ENCODE measurements around the gene PIP5KL1.
"Not testable (repeated sequence)": the region's sequence is repeated elsewhere in the genome, so short reads cannot be mapped to it uniquely, and the experiment has no call there.

The PIP5KL1 gene

DNA sequence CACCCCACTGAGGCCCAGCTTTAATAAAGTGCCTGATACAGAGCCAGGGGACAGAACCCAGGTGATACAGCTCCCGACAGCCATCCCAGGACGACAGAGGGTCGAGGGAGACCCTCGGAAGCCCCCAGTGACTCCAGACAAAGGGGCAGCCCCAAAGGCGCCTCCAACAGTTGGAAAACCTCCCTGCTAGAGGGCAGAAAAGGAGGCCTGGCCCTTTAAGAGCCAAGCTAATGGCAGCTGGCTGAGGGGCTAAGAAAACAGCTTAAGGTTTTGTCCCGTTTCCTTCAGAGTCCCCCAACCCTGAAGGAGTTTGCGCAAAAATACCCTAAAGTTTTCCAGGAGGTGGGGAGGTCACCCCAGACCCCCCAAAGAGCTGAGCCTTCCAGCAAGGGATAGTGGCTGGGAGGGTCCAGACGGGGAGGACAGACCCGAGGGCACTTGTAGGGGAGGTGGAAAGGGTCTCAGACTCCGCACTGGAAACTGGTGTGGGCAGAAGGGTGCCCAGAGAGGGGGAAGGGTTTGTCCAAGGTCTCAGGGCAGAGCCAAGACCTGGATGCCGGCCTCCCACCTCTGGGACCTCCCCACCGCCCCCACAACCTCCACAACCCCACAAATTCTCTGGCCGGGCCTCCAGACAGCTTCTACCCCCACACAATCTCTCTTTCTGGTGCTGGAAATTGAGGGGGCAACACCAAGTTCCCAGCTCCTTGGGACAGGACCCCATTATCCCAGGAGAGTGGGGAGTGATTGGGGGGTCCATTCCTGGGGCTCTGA lies 44.9 kb downstream of the PIP5KL1 start:
- no peak for DNase-seq

GRCh38 chr9:127884976-127885490 lies 45.5 kb downstream of the PIP5KL1 start:
- DNase-seq: no peak

GRCh38 chr9:127884427-127884911 lies 46.1 kb downstream of the PIP5KL1 start:
- peak in 2 of 3 experiments; percentile 55 to 58 for DNase-seq

DNA sequence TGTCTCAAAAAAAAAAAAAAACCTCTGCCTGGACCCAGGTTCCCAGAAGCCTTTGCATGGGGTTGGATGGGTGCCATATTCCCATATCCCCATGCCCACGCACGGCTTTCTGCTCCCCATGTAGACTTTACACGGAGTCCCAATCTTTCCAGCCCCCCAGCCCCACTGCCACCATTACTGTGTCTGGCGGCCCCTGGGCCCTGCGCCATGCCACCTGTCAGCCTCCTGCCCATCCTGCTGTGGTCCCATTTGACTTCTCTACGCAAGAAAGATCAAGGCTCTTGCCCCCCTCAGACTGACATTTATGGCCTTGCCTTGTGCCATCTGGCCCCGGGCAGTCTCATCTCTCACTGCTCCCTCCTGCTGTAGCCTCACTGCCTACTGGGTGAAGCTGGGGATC lies 46.6 kb downstream of the PIP5KL1 start:
- DNase-seq: no peak

- not testable (repeated sequence) for DNase-seq
Observed at GRCh38 chr9:127881715-127882114, 48.9 kb downstream of the PIP5KL1 start.

GRCh38 chr9:127880143-127880542 lies 50.4 kb downstream of the PIP5KL1 start:
- DNase-seq: no peak

- DNase-seq: no peak
Observed at GRCh38 chr9:127878652-127879390, 51.8 kb downstream of the PIP5KL1 start.

DNA sequence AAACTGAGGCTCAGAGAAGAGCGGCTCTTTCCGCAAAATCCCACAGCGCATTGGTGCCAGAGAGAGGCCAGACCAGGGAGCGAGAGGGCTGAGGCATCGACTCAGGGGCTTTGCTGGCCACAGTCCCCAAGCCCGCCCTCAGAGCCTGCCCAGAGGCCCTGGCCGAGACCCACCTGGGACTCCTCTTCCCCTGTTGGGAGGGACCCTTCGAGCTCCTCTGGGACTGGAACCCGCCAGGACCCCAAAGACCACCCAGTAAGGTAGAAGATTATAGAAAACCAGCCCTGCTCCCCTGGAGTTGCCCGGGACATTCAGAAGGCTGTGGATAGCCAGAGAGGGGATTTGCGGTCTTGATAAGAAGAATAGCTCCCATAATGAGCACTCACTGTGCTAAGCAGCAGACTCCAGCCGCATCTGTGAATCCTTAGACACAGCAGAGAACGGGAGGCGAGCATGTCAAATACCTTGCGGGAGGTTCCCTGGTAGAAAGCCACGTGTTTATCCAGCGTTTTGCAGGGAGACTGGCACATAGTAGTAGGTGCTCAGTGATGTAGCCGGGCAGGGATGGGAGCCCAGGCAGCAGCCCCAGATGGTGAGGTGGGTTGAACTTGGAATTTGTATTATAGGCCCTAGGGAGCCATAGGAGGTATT lies 52.5 kb downstream of the PIP5KL1 start:
- DNase-seq: peak in 2 of 3 experiments; percentile 30 to 60

DNA sequence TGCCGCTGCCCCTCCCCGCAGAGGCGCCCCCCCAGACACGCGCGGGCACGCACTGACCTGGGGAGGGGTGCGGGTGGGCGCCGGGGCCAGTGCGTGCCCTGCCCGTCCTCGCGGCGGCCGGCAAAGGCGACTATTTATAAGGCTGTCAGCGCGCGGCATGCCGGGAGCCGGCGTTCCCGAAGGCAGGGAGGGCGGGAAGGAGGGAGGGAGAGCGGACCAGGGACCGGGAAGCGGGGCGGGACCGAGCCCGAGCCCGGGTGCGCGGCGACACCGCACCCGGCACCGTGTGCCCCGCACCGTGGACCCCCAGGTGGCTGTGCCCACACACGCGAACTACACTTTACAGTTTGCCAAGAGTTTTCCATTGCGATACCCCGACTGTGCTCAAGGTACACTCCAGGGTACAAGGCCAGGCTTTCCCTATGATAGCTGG lies 53.0 kb downstream of the PIP5KL1 start, which contains the start of gene AK1:
AK1 (minus strand) TSS at position 110 of the 433 bp plus-strand sequence. CDS start 3,058 bp downstream, outside the sequence.
- peak; percentile 43 to 75 (median 70) for DNase-seq

DNA sequence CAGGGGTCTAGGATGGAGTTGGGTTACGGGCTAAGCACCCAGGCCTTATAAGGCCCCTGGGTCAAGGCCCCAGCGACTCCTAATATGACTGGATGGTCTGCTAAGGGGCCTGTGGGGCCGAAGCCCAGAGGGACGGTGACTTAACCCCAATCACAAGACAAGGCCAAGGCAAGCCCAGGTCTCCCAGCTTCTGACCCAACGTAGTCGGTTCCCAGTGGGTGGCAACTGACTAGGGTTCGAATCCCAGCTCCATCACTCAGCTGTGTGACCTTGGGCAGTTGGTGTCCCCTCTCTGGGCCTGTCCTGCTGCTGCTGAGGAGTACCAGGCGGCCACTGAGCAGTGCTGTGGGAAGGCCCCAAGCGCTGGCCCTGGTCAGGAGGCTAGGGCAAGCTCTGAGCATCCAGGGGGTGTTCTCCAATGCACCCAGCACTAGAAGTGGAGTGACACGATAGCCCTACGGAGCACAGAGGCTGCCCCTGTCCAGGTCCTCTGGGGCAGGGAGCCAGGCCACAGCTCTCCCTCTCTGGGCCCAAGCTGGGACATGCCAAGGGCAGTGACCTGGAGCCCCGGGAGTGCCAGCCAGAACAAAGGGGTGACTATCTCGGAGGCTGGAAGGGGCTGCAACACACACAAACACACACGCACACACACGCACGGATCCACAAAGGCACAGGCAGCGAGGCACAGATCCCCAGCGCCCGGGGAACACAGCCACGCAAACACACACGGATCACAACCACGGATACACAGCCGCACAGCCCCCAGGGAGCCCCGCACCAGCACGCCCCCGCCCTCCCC lies 53.6 kb downstream of the PIP5KL1 start:
- peak in 1 of 3 experiments; percentile 69 for DNase-seq

- DNase-seq: no peak
Observed at GRCh38 chr9:127876026-127876763, 54.4 kb downstream of the PIP5KL1 start.

- no peak for DNase-seq
Observed at GRCh38 chr9:127875306-127875966, 55.1 kb downstream of the PIP5KL1 start.

DNA sequence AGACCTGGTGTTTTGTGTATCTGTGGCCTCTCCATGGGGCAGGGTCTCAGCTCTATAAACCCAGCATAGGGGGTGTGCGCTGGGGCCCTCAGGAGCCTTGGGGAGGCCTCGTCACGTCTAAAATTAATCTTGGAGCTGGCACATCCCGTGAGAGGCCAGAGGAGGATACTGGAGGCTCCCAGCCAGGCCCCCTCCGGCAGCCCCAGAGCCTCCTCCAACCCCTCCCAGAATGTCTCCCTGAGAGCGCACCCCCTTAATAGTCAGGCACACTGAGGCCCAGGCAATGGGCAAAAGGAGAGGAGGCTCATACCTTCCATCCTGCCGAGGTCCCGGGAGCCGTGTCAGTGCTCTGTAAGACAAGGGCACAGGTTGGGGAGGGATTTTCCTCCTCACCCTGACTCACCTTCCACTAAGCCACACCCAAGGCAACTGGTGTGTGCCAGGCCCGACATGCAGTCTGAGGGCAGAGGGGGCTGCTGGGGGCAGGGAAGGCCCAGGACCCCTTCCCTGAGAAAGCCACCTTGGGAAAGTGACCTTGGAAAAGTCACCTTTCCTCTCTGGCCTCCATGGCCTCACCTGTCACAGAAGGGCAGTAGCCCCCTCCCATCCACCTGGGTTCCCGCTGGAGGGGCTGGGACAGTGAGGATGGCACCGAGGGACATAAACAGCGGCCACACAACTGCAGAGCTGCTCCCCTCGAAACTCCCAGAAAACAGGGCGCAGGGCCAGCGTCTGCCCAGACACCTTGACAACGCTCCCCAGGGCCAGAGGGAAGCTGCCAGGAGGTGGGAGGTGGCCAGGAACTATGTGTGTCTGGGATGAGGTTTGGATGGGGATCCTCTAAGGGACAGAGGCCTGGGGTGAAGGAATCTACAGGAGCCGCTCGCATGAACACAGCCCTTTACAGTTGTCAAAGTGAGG lies 56.0 kb downstream of the PIP5KL1 start:
- no peak for DNase-seq

DNA sequence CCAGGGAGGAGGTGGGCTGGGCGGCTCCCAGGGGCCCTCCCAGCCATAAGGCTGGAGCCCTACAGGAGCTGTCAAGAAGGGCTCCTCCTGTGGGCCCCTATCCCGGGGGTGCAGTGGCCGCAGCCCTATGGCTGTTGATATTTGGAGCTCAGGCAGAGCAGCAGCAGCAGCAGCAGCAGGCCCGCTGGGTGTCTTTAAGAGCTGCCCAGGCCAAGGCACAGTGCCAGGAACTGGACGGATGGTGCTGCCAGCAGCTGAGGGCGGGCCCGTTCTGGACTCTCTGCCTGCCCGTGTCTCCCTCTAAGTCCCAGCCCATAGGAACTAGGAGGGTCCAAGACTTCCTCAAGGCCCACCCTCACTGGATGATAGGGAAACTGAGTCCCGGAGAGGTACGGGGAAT lies 56.7 kb downstream of the PIP5KL1 start:
- no peak for DNase-seq

GRCh38 chr9:127873223-127873691 lies 57.3 kb downstream of the PIP5KL1 start:
- DNase-seq: peak in 1 of 3 experiments; percentile 17

GRCh38 chr9:127872369-127873222 lies 58.0 kb downstream of the PIP5KL1 start:
- no peak for DNase-seq

DNA sequence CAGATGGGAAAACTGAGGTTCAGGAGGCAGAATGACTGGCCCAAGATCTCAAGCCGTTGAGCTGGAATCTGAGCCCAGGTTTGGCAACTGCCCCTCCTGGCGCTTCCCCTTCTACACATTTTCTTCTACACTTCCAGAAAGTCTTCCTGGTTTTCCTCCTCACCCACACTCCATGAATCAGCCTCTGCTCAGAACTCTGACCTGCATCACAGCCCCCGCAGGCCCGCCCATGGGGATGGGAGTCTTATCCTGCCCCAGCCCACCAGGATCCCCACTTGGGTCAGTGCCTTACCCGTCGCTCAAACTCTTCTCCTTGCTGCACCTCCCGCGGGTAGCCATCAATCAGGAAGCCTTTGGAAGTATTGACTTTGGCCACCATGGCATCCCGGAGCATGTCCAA lies 59.0 kb downstream of the PIP5KL1 start:
- no peak for DNase-seq

DNA sequence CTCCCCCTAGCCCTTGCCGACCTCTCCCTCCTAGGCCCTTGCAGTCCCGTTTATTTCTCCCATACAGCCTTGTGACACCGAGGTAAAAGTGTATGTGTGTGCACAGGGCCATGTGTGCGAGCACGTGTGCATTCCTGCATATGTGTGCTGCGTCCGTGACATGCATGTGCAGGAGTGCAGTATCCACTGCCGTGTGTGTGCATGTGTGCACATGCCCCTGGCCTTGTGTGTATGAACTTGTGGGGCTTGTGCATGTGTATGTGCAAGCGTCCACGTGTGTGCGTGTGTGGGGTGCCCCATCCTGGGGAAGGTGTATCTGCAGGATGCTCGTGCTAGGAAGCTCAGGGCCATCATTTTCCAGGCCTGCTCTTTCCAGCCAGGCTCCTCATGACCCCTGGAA lies 59.7 kb downstream of the PIP5KL1 start:
- no peak for DNase-seq

Data from NCI-H1417 (cell line).